Heart right ventricle (tissue), 16 donors: ENCODE data around the gene CELSR1. TPM values are rescaled to one million over a fixed set of nuclear protein-coding genes. Genes with fewer than 3 reads are reported as not detected.

ENCODE experiments used
- ATAC-seq, 8 donors: fragments of 200-7000 bp; cut with Tn5 transposase; one replicate each; pipeline ENCODE4 v1.9.1; 2020; ENCODE audit warnings: mild to moderate bottlenecking in 8 of 8, moderate library complexity in 8 of 8, moderate number of reproducible peaks in 1 of 8
- DNase-seq, 2 donors: peaks; one replicate each; pipeline ENCODE4 v3.0.0-alpha.2; 2020
- H3K27ac ChIP-seq, 10 donors: fragments of 200-600 bp; sonication (generic) in 2 of 10; one replicate each; pipeline versions ENCODE4 v1.5.0 to v1.8.0; 2020 to 2022; ENCODE audit warnings: mild to moderate bottlenecking in 3 of 10
- H3K27me3 ChIP-seq, 7 donors: fragments of 200-600 bp; one replicate each; pipeline ENCODE4 v1.8.0; 2021 to 2022; ENCODE audit warnings: mild to moderate bottlenecking in 2 of 7
- H3K36me3 ChIP-seq, 9 donors: fragments of 200-600 bp; sonication (generic) in 1 of 9; one replicate each; pipeline versions ENCODE4 v1.5.0 to v1.8.0; 2020 to 2022; ENCODE audit warnings: mild to moderate bottlenecking in 2 of 9
- H3K4me1 ChIP-seq, 9 donors: fragments of 200-600 bp; sonication (generic) in 1 of 9; one replicate each; pipeline versions ENCODE4 v1.5.0 to v1.8.0; 2020 to 2022; ENCODE audit warnings: mild to moderate bottlenecking in 4 of 9
- H3K4me3 ChIP-seq, 10 donors: fragments of 200-600 bp; sonication (generic) in 2 of 10; one replicate each; pipeline versions ENCODE4 v1.5.0 to v1.8.0; 2020 to 2022; ENCODE audit warnings: mild to moderate bottlenecking in 7 of 10, moderate library complexity in 2 of 10
- H3K9me3 ChIP-seq, 11 donors: fragments of 200-600 bp in 10 of 11; sonication (generic) in 2 of 11; one replicate each; pipeline versions ENCODE4 v1.5.0 to v1.8.0; 2013 to 2022; ENCODE audit warnings: mild to moderate bottlenecking in 2 of 11, control low read depth in 1 of 11, moderate library complexity in 1 of 11
- WGBS, 2 donors: extraction: QIAGEN DNeasy Blood & Tissue Kit; methylation state at CpG; one replicate each; pipeline ENCODE4 v1.1.7; 2013; ENCODE audit warnings: inconsistent platforms in 1 of 2; 5-methylcytosine and 5-hydroxymethylcytosine counted together
- intact Hi-C, 10 donors: fragments of 100-400 bp; cut with DNase I; formaldehyde crosslinking; loops; one replicate each; pipeline versions ENCODE4 v1.11.1 to v1.14.2; 2022
- polyA plus RNA-seq, 2 donors: library from polyadenylated mRNA; stranded (reverse); fragments of 200-250 nt; gene quantifications; one replicate each; pipeline ENCODE4 v1.2.3, GENCODE V29; 2013
- total RNA-seq, 10 donors: library from RNA; stranded (reverse); fragmentation: NEBNext Ultra II Directional in 3 of 10; extraction: Animal tissue kit (Norgen Biotek cat#: 25700) in 3 of 10; gene quantifications; one replicate each; pipeline versions ENCODE4 v1.2.1 to v1.2.4, GENCODE V29; 2021 to 2023
- TF ChIP-seq, protein P1 (sequence below), 9 donors: fragments of 200-600 bp; sonication (generic) in 2 of 9; IDR thresholded peaks; one replicate each; pipeline versions ENCODE4 v1.5.0 to v1.8.0; 2021 to 2022; ENCODE audit warnings: antibody characterized with exemption in 9 of 9, mild to moderate bottlenecking in 5 of 9, moderate library complexity in 1 of 9
- donor health status: Arrhythmogenic right ventricular cardiomyopathy.
- donor health status: ischemic (EF 13 %, LVEDD 7.1; RV severe dilation, severe dysfunction).
- donor health status: healthy with polysubstance abuse.
- donor health status: DM: no; HTN: yes; CAD: no.
- donor health status: DM: no; HTN: no; CAD: no.
- donor health status: ischemic (EF 25% LVEDD 6.9; RV normal size, moderate dysfunction).
- donor health status: ischemic (EF 25% LVEDD 5.7; RV mildly dilated, moderate dysfunction).
- donor health status: healthy.
- donor health status: DM: yes; HTN: yes; CAD: no.
- donor health status: Ischemic cardiomyopathy.
- donor health status: ischemic (EF 35%, LVEDD 5.7; RV mildly dilated, moderate dysfunction).
- donor health status: nonischemic (EF 11% LVEDD 7.7; RV severe dilation, severe dysfunction).
- donor health status: DM: yes; HTN: yes; CAD: no.
- donor health status: PGD.
- donor health status: ischemic (EF 29% LVEDD 5.4; RV normal size, mild dysfunction).
- donor health status: nonischemic (EF 23%, LVEDD 6.1; RV moderate dilation, normal function).

CELSR1 gene
- total and polyA plus RNA-seq, 12 donors: 4.0 to 16.7 (median 11.4) TPM

DNA sequence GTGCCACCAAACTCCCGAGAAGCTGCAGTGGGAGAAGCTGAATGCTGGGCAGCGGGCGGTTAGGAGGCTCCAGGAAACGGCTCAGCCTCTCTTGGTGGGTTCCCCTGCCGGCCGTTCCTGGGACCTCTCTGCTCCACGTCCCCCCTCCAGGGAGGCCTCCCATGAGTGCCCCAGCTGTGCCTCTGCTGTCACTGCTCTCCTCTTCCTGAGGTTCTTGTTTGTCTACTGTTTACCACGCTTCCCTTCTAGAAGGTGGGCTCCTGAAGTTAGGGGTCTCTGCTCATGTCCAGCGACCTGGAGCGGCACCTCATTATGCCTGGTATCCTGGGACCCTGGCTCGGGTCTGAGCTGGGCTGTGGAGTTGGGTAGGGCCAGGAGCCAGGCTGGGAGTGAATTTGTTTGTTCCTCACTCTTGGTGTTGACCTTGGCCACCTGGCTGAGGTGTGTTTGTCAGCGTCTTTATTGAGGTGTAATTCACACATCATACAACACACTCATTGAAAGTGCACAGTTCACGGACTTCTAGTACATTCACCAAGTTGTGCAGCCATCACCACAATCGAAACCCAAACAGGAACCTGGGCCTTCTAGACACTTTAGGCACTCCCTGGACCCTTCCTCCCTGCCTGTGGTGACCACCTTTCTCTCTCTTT lies 45.0 kb upstream of the CELSR1 start:
- H3K27me3 ChIP-seq: no peaks in the 10 kb centered on the region
- no peaks in the 10 kb centered on the region for H3K36me3 ChIP-seq
- ATAC-seq (no peak), DNase-seq (no peak)
- peak overlapping the region in 7 of 10 donors; percentile 4 to 85 (median 54) for H3K27ac ChIP-seq
- intact Hi-C loops: no loop called here
- H3K4me1 ChIP-seq: peaks cover 46 to 90% (median 80%) of the 10 kb centered on the region in 9 donors
- H3K4me3 ChIP-seq: no peak overlapping the region
- no peaks in the 10 kb centered on the region for H3K9me3 ChIP-seq
- TF ChIP-seq, protein P1, sequence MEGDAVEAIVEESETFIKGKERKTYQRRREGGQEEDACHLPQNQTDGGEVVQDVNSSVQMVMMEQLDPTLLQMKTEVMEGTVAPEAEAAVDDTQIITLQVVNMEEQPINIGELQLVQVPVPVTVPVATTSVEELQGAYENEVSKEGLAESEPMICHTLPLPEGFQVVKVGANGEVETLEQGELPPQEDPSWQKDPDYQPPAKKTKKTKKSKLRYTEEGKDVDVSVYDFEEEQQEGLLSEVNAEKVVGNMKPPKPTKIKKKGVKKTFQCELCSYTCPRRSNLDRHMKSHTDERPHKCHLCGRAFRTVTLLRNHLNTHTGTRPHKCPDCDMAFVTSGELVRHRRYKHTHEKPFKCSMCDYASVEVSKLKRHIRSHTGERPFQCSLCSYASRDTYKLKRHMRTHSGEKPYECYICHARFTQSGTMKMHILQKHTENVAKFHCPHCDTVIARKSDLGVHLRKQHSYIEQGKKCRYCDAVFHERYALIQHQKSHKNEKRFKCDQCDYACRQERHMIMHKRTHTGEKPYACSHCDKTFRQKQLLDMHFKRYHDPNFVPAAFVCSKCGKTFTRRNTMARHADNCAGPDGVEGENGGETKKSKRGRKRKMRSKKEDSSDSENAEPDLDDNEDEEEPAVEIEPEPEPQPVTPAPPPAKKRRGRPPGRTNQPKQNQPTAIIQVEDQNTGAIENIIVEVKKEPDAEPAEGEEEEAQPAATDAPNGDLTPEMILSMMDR (IDR thresholded peaks at IDR 0.05): no peak
- WGBS, 2 donors: 77 to 81% methylated on average over 14 of the region's 14 CpGs

DNA sequence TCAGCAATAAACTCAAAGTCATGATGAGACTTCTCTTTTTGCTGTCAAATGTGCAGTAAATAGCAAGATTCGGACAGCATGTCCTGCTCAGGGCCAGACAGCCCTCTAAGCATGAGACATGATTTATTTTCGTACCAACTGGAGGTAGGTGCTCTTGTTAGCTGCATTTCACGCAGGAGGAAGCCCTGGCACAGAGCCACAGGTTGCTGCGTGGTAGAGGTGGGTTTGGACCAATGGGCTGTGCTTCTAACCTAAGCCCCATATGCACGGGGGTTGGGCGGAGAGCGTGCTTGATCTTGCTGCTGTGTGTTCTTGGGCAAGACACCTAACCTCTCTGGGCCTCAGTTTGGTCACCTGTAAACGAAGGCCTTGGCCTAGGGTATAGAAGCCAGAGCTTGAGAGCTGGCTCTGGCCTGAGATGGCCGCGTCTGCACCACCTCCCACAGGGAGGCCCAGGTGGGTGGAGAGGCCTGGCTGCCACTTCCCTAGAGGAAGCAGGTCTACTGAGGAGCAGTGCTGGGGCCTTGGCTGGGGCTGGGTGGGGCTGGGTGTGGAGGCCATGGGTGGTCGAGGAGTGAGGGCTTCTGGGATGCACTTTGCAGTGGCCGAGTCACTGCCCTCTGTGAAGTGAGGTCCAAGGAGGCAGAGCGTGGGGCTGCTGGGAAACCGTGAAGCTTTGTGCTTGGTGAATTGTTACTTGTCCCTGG lies 44.3 kb upstream of the CELSR1 start:
- DNase-seq (no peak), ATAC-seq (no peak)
- Histone ChIP-seq H3K4me1 (peaks cover 39 to 83% (median 73%) of the 10 kb centered on the region in 9 donors), H3K27ac (peak overlapping the region in 7 of 10 donors; percentile 4 to 92 (median 83)), H3K36me3 (no peaks in the 10 kb centered on the region), H3K4me3 (no peak overlapping the region), H3K27me3 (no peaks in the 10 kb centered on the region), H3K9me3 (no peaks in the 10 kb centered on the region)
- TF ChIP-seq, protein P1 (IDR thresholded peaks at IDR 0.05): no peak
- WGBS, 2 donors: 56 to 57% methylated on average over 14 of the region's 14 CpGs
- intact Hi-C loops: no loop called here

DNA sequence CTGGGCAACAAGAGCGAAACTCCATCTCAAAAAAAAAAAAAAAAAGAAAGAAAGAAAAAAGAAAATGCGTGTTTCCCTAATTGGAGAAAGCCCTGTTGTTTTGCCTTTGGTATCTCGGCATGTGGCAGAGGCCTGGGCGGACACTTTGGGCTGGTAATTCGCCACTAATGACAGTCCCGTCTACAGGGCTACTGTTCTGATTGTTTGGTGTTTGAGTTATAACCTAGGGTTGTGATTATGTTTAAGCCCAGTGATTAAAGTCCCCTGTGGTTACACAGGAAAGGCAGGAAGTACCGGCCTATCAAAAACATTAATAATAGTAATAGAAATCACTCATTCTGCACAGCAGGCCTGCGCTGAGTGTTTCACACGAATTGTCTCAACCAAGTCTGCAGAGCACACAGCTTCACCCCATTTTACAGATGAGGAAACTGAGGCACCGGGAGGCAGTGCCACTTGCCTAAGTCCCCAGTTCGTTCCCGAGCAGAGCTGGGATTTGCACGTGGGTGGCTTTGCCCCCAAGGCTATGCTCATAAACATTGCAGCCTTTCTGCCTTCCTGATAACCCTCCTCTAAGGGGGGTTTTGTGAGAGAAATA lies 43.6 kb upstream of the CELSR1 start:
- intact Hi-C loops: no loop called here
- ATAC-seq (peak in 1 of 8 donors; percentile 3), DNase-seq (no peak)
- TF ChIP-seq, protein P1 (IDR thresholded peaks at IDR 0.05): no peak
- H3K36me3 ChIP-seq: no peaks in the 10 kb centered on the region
- WGBS, 2 donors: 47 to 56% methylated on average over 13 of the region's 13 CpGs
- H3K4me1 ChIP-seq: peaks cover 39 to 82% (median 72%) of the 10 kb centered on the region in 9 donors
- no peak overlapping the region for H3K4me3 ChIP-seq
- H3K27ac ChIP-seq: peak overlapping the region in 8 of 10 donors; percentile 42 to 92 (median 86)
- H3K9me3 ChIP-seq: no peaks in the 10 kb centered on the region
- no peaks in the 10 kb centered on the region for H3K27me3 ChIP-seq

DNA sequence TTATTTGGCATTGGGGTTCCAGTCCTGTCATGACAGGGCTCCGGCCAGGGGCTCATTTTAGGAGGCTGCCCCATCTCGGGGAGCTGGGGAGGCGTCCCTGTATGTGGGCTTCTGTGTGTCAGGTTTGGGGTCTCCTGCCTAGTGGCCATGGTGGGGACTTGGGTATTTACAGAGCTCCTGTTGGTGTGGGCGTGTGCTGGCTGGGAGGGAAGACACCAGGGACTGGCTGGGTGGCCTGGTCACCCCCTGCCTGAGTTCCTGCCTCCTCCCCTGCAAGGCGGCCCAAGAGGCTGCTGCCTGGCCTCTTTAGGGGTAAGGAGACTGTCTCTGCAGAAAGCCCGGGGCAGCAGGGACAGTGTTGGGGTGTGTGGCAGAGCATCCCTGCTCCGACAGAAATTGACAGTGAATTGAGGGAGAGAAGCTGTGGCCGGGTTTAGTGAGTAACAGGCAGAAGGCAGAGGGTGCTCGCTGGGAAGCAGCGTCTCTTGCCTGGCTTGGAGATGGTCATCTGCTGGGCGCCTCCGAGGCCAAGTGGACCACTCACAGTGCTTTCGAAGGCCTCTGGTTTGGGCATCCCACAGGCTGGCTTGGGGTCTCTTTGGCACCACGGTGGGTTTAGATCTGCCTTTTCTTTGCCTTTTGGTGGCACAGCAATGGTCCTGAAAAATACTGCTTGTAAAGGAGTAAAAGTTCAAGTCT lies 42.5 kb upstream of the CELSR1 start:
- Histone ChIP-seq H3K9me3 (no peaks in the 10 kb centered on the region), H3K4me1 (peaks cover 43 to 83% (median 76%) of the 10 kb centered on the region in 9 donors), H3K27me3 (no peaks in the 10 kb centered on the region), H3K36me3 (no peaks in the 10 kb centered on the region), H3K4me3 (peak overlapping the region in 5 of 10 donors; percentile 63 to 98 (median 81)), H3K27ac (peak overlapping the region; percentile 42 to 92 (median 88))
- DNase-seq: peak in 1 of 2 donors; percentile 17
- 67 to 72% methylated on average over 14 of the region's 14 CpGs for WGBS, 2 donors
- ATAC-seq: peak in 2 of 8 donors; percentile 0
- intact Hi-C loops: loop anchor here in 5 of 10 donors (1.0 to 10.0 kb wide), 8 partner anchors 42 to 157 kb away; partner anchors contain the start of genes CERK (in 4 of the 5) and GRAMD4 (in 3 of the 5)
- TF ChIP-seq, protein P1 (IDR thresholded peaks at IDR 0.05): no peak
